HUDEP-2 (cell line): ENCODE results near the gene ADGRG3.
"Not testable (repeated sequence)": the region's sequence is repeated elsewhere in the genome, so short reads cannot be mapped to it uniquely, and the experiment has no call there.

Source experiments
- DNase-seq, 76 experiments: peaks; one replicate each; lab custom pipeline; 2025; ENCODE audit not compliant: unreplicated experiment in 76 of 76; lab: John Stamatoyannopoulos, UW

Gene ADGRG3

GRCh38 chr16:57661936-57662906 is 5.9 kb upstream of the ADGRG3 start:
- DNase-seq, result no peak

- DNase-seq, result no peak
Measured at GRCh38 chr16:57663436-57663835, 4.7 kb upstream of the ADGRG3 start.

GRCh38 chr16:57663917-57664661 is 4.0 kb upstream of the ADGRG3 start:
- no peak for DNase-seq

GRCh38 chr16:57664662-57665025 is 3.5 kb upstream of the ADGRG3 start:
- no peak for DNase-seq

GRCh38 chr16:57665541-57665940 is 2.6 kb upstream of the ADGRG3 start:
- DNase-seq, result no peak

GRCh38 chr16:57666353-57667047 is 1.6 kb upstream of the ADGRG3 start:
- DNase-seq, result no peak

- no peak for DNase-seq
Measured at GRCh38 chr16:57667048-57667525, 1.0 kb upstream of the ADGRG3 start.

GRCh38 chr16:57667526-57668262 is 412 bp upstream of the ADGRG3 start:
- no peak for DNase-seq

GRCh38 chr16:57668630-57669475 is 747 bp downstream of the ADGRG3 start:
- DNase-seq, result no peak

GRCh38 chr16:57669476-57670162 is 1.5 kb downstream of the ADGRG3 start:
- DNase-seq, result no peak

GRCh38 chr16:57670196-57670595 is 2.1 kb downstream of the ADGRG3 start:
- DNase-seq, result no peak

GRCh38 chr16:57671451-57671850 is 3.3 kb downstream of the ADGRG3 start:
- DNase-seq, result not testable (repeated sequence)

- DNase-seq, result no peak
Measured at GRCh38 chr16:57672416-57672815, 4.3 kb downstream of the ADGRG3 start.

- DNase-seq, result no peak
Measured at GRCh38 chr16:57672824-57673223, 4.7 kb downstream of the ADGRG3 start.

GRCh38 chr16:57675741-57676551 is 7.8 kb downstream of the ADGRG3 start:
- peak in 42 of 76 experiments; percentile 6 to 59 (median 22) for DNase-seq

GRCh38 chr16:57676553-57677085 is 8.5 kb downstream of the ADGRG3 start:
- DNase-seq, result no peak

GRCh38 chr16:57677622-57678369 is 9.7 kb downstream of the ADGRG3 start:
- no peak for DNase-seq
